GM18507 (cell line): Measurements from ENCODE around the gene ACOT13.
A peak's percentile ranks its signal among the peaks of the same experiment; 100 is the strongest.
"Not testable (repeated sequence)": the region's sequence is repeated elsewhere in the genome, so short reads cannot be mapped to it uniquely, and the experiment has no call there.

Experiments
- DNase-seq: peaks from one replicate; pipeline ENCODE4 v3.0.0; 2011; ENCODE audit warnings: low read depth; ENCODE audit not compliant: insufficient read length; ENCODE audit errors: extremely low spot score
- FAIRE-seq: peaks from 2 replicates; lab custom pipeline; 2011; peaks lifted over from hg19 to GRCh38; lab: Jason Lieb, UNC

ACOT13 gene

DNA sequence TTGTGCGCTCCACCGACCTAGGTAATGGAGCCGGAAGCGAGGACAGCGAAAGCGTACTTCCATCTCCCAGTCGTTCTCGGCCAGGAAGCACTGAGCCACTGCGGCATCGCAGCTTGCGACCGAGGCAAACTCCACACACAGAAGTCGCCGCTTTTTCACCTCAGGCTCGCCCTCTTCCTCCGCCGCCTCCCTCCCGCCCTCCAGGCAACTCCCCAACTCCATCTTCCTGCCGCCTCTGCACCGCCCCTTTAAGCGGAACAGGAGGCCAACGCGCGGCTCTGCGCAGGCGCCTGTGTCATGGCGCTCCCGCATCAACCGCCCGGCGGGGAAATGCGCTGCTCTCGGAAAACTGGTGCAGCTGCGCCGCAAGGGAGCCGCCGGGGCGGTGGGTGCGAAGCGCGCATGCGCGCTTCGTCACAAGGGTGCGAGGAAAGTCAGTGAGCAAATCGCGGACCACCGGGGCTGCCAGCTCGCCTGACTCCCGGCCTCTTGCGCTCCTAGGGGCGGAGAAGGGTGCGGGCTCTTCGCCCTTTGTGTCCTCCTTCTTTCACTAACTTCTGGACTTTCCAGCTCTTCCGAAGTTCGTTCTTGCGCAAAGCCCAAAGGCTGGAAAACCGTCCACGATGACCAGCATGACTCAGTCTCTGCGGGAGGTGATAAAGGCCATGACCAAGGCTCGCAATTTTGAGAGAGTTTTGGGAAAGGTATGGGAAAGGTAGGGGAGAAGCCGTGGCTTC lies at the start of gene ACOT13, which contains the start of gene TDP2:
ACOT13 (plus strand) TSS at position 437 of the 737 bp plus-strand sequence; CDS start at position 624, 187 bp downstream.
TDP2 (minus strand) TSS at position 259 of the 737 bp plus-strand sequence; CDS start at position 222, 37 bp downstream.
- DNase-seq (peak; percentile 91), FAIRE-seq (peak; percentile 90)

DNA sequence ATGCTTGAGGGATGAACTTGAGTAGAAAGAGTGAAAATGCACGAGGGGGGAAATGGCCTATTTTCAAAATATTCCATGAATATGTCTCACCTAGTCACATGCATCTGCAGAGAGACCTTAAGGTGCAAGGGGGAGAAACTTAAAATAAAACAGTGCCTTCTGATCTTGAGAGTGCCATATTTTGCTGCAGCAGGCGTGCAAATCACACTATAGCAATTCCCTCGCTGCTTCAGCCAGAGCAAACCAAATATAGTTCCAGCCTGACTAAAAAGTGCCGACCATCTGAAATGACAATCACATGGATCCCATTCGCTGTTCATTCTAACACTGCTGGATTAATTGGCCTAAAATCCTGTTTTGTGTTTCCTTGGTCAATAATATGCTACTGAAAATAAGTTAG lies 47.2 kb upstream of the ACOT13 start:
- no peak for FAIRE-seq
- DNase-seq: no peak

GRCh38 chr6:24620637-24621036 lies 46.2 kb upstream of the ACOT13 start:
- no peak for FAIRE-seq

GRCh38 chr6:24621626-24622289 lies 45.1 kb upstream of the ACOT13 start:
- DNase-seq: no peak
- no peak for FAIRE-seq

More at GRCh38 chr6:24620637-24621036, 46.2 kb upstream of the ACOT13 start:
- DNase-seq: no peak

- DNase-seq: no peak
- FAIRE-seq: no peak
Measured at GRCh38 chr6:24630856-24631505, 35.9 kb upstream of the ACOT13 start.

DNA sequence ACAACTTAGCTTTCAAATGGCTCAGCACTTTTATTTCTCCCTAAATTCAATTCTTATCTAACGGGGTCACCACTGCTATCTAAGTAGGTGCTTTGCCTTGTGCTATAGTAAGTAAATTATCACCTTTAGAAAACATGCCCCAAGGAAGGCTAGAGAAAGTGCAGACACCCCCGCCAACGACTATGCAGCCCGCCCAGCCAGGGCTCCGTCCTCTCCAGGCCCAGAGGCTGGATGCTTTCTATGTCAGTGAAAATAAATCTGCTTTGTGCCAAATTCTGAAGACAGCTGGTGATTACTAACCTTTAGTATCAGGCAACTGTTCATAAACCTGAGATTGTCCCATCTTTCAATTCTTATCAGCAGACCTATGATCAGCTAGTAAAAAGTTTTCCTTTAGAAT lies 35.2 kb upstream of the ACOT13 start:
- FAIRE-seq (no peak), DNase-seq (no peak)

DNA sequence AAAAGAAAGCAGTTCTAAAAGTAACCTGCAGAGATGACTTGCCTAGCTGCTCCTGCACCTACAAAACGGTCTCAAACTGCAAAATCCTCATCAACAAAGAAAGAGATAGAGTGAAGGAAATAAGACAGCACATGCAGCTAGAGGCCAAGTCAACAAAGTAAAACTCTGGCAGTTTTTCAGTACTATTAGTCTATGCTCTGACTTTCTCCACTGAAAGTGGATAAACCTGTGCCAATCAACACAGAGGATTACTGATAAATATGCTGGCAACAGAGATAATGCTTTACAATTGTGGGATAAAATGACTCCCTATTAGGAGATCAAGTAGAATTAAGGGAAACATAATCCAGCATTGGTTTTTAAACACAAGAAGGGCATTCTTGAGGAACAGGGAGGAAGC lies 34.3 kb upstream of the ACOT13 start:
- FAIRE-seq: no peak
- DNase-seq: no peak

DNA sequence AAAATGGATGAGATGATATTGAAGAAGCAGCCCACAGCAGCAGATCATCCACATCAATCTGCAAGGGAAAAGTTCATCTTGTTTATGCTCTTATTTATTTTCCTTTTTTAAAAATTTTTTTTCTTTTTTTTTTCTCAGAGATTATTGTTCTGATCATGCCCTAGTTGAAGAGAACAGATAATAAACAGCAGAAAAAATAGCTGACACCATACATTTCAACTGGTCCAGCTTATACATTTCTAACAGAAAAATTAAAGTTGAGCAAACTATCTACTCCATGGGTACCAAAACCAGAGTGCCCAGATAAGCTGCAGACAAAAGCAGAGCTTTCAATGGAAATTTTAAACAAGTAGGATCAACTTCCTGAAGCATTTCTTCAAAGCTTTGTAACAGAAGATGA lies 30.2 kb upstream of the ACOT13 start:
- FAIRE-seq: no peak
- no peak for DNase-seq

GRCh38 chr6:24640166-24640565 lies 26.7 kb upstream of the ACOT13 start:
- FAIRE-seq (no peak), DNase-seq (no peak)

- DNase-seq, FAIRE-seq: not testable (repeated sequence)
Measured at GRCh38 chr6:24640631-24641030, 26.2 kb upstream of the ACOT13 start.

DNA sequence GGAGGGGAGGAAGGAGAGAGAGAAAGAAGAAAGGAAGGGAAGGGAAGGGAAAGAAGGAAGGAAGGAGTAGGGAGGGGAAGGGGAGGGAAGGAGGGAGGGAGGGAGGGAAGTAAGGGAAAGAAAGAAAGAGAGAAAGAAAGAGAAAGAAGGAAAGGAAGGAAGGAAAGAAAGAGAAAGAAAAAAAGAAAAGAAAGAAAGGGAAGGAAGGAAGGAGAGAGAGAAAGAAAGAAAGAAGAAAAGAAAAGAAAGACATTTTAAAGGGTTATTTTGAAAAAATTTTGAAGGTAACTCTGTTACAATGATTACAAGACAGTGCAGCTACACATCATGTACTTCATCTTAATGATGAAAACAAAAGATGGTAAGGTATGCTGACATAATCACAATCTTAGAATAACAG lies 24.8 kb upstream of the ACOT13 start:
- DNase-seq (no peak), FAIRE-seq (no peak)

GRCh38 chr6:24643920-24644319 lies 23.0 kb upstream of the ACOT13 start:
- FAIRE-seq (no peak), DNase-seq (no peak)

DNA sequence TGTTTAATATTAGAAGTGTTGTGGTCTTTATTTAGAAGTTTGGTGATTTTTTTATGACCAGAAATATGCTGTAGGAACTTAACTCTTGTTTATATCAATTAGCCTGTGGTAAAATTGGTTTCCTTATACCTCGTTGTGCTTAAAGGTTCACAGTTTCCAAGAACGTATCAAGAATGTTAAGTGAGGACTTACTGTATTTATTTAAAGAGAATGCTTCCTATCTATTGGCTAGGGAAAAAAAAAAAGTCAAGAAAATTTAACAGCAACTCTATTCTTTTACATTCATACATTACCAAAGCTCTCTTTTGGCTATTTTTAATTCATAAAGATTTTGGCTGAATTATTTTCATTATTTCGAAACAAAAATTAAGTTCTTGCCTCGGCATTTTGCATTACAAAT lies 22.5 kb upstream of the ACOT13 start:
- DNase-seq: no peak
- FAIRE-seq: no peak

GRCh38 chr6:24646771-24647170 lies 20.1 kb upstream of the ACOT13 start:
- no peak for DNase-seq
- no peak for FAIRE-seq

DNA sequence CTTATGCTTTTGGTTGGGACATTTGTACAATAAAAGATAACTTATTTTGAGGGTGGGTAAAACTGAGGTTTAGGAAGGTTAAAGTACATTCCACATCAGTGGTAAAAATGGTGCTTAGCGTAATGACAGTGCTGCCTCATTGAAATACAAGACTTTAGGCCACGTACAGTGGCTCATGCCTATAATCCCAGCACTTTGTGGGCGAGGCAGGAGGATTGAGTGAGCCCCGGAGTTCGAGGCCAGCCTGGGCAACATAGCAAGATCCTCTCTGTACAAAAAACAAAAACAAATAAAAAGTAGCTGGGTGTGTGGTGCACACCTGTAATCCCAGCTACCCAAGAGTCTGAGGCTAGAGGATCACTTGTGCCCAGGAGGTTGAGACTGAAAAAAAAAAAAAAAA lies 18.6 kb upstream of the ACOT13 start:
- DNase-seq: no peak
- no peak for FAIRE-seq

DNA sequence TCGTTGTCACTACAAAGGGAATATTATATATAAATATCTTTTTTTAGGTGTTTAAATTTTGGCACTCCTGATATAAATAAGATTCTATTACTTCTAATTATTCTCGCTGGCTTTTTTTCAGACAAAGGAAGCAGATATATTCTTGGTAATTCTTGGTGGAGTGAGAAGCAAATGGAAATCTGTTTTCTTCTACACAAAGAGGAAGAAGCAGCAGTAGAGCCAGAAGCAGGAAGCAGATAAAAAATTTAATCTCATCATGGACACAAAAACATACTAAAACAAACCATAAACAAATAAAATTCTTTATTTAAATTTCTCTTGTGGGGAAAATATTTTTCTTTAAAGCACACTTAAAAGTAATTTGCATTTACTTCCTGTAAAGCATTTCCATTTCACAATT lies 17.2 kb upstream of the ACOT13 start:
- DNase-seq (no peak), FAIRE-seq (no peak)

GRCh38 chr6:24650365-24650764 lies 16.5 kb upstream of the ACOT13 start:
- no peak for FAIRE-seq
- no peak for DNase-seq

DNA sequence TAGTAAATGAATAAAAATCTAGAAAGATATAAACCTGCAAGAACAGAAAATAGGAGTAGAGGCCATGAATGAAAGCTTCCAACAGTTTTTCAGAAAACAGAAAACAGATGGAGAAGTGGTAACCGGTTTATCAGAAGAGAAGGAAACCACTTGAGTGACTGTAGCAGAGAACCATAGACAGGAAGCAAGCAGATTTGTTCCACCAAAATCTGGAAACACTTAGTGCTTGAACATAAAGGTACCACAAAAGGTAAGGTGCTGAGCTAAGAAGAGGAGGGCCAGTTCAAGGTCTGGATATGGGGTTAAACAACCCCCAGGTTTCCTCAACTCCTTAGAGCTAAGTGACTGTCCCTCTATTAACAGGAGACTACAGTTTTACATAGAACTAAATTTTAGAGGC lies 11.7 kb upstream of the ACOT13 start:
- FAIRE-seq (no peak), DNase-seq (no peak)

DNA sequence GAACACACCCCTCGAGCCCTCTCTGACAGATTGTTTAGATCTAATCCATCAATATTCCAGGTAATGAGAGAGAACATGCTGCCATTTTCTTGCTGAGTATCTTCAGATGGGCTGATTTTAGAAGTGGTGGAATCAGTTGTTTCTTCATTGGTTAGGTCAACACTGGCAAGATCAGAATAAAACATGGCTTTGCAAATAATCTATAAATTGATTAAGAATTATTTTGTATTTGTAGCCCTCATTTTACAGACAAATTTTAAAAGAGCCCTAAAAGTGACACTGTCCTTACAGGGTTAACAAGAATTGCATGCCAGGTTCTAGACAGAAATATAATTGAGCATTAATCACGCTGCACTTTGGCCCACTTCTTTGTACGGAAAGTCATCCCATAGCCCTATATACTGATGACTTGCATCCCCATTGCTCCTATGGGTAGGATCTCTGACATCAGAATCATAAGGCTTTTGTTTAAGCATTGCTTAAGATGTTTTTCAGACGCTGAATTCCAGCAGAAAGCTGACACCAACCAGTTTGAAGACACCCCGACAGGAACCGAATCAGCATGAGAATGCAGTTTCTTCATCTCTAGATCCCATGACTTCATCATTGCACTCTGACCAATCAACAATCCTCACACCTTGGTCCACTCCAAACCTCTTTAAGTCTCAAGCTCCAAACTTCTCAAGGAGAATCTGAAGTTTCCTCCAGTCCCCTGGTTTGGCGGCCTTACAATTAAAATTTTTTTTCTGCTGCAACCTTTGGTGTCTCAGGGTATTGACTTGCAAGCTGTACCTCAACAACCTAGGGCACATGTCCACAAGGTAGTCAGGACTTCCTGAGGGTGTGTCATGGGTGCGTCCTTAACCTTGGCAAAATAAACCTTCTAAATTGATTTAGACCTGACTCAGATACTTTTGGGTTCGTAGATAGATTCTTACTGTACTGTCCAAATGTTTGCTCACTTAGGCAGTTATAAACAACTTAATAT lies 8.0 kb upstream of the ACOT13 start:
- no peak for FAIRE-seq
- DNase-seq: no peak
